ENCODE data around the gene XXYLT1. TPM values are rescaled to one million over a fixed set of nuclear protein-coding genes. Genes with fewer than 3 reads are reported as not detected.

The XXYLT1 gene
- total and polyA plus RNA-seq, 9 of the 15 experiments (the other 6 are each of a cell fraction or from before 2014, with no cell fraction given), result 1.9 to 18.9 (median 15.0) TPM

DNA sequence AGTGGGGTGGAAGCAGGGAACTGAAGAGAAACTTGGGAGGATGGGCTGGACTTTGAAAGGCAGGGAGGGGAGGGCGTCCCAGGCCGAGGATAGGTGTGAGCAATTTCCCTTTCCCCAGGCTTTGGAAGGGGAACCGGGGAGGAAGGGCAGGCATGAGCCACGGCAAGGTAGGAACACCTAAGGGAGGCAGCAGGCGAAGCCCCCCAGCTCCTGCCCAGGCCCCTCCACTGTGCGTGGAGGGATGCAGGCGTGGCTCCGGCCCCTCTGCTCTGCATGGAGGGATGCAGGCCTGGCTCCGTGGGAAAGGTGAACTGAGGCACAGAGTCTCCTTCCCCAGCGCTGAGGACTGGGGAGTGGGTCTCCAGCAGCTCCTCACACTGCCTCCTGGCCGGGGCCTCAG is 236.4 kb downstream of the XXYLT1 start:
- no peaks in the 10 kb centered on the region for H4K20me1 ChIP-seq (replicated peaks; ENCODE audit: control insufficient read depth, insufficient read depth, low read length)
- peaks cover 0 to 16% of the 10 kb centered on the region in 2 experiments; a peak in 2 of 5 replicates for H3K4me1 ChIP-seq (replicated peaks in 1 of 2; ENCODE audit: control insufficient read depth in 2 of 2, insufficient read depth in 2 of 2, low read length in 2 of 2)
- TF ChIP-seq ARID1B (IDR thresholded peaks at IDR 0.05) (no peak), CBFA2T3 (IDR thresholded peaks at IDR 0.05) (no peak), TRIM24 (IDR thresholded peaks at IDR 0.05) (no peak), MAZ (CRISPR knock-in tag; conservative IDR thresholded peaks at IDR 0.05 in 1 of 2, IDR thresholded peaks at IDR 0.05 in 1 of 2) (no peak), L3MBTL2 (IDR thresholded peaks at IDR 0.05) (no peak), GATAD2A (IDR thresholded peaks at IDR 0.05) (no peak), HDAC6 (IDR thresholded peaks at IDR 0.05; ENCODE audit: low read depth, low read length) (no peak), SETDB1 (IDR thresholded peaks at IDR 0.05; ENCODE audit: low read length) (no peak), NUFIP1 (IDR thresholded peaks at IDR 0.05; ENCODE audit: partially characterized antibody) (no peak), MYNN (IDR thresholded peaks at IDR 0.05) (no peak), MYNN (CRISPR knock-in tag; IDR thresholded peaks at IDR 0.05) (no peak), JUNB (CRISPR knock-in tag; conservative IDR thresholded peaks at IDR 0.05) (no peak), TCF7L2 (IDR thresholded peaks at IDR 0.05; ENCODE audit: low read depth, low read length) (no peak), SRSF1 (IDR thresholded peaks at IDR 0.05; ENCODE audit: low read depth, low read length) (no peak)
- TF ChIP-seq, protein P1, sequence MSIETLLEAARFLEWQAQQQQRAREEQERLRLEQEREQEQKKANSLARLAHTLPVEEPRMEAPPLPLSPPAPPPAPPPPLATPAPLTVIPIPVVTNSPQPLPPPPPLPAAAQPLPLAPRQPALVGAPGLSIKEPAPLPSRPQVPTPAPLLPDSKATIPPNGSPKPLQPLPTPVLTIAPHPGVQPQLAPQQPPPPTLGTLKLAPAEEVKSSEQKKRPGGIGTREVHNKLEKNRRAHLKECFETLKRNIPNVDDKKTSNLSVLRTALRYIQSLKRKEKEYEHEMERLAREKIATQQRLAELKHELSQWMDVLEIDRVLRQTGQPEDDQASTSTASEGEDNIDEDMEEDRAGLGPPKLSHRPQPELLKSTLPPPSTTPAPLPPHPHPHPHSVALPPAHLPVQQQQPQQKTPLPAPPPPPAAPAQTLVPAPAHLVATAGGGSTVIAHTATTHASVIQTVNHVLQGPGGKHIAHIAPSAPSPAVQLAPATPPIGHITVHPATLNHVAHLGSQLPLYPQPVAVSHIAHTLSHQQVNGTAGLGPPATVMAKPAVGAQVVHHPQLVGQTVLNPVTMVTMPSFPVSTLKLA (conservative IDR thresholded peaks at IDR 0.05), result no peak
- TF ChIP-seq, protein P2, sequence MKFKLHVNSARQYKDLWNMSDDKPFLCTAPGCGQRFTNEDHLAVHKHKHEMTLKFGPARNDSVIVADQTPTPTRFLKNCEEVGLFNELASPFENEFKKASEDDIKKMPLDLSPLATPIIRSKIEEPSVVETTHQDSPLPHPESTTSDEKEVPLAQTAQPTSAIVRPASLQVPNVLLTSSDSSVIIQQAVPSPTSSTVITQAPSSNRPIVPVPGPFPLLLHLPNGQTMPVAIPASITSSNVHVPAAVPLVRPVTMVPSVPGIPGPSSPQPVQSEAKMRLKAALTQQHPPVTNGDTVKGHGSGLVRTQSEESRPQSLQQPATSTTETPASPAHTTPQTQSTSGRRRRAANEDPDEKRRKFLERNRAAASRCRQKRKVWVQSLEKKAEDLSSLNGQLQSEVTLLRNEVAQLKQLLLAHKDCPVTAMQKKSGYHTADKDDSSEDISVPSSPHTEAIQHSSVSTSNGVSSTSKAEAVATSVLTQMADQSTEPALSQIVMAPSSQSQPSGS (CRISPR knock-in tag; IDR thresholded peaks at IDR 0.05), result no peak
- H3K79me2 ChIP-seq (ENCODE audit: control insufficient read depth, insufficient read depth, low read length), result no peaks in the 10 kb centered on the region
- ATAC-seq (no peak), DNase-seq (ENCODE audit: extremely low read depth in 1 of 4, low spot score in 3 of 4) (no peak), FAIRE-seq (no peak)
- H3K4me3 ChIP-seq, result no peak overlapping the region
- ChIA-PET CTCF (ENCODE audit: low intra/inter-chr PET ratio) (interaction anchor here (0.9 kb wide), 1 partner anchor 226 kb away, joined by 4 read pairs; no protein-coding TSS in a partner anchor), POLR2A (interaction anchor here (0.6 to 1.5 kb wide), 2 partner anchors 16 to 449 kb away, joined by 3 read pairs; no protein-coding TSS in a partner anchor)
- H2AFZ ChIP-seq (ENCODE audit: low read depth, low read length), result no peak overlapping the region
- in situ Hi-C loops (cut with MboI) (no loop called here), intact Hi-C loops (cut with micrococcal nuclease) (no loop called here)
- BruUV-seq (replicated peaks), result no TSS peak
- peaks cover 57 to 83% of the 10 kb centered on the region in 2 experiments for H3K27me3 ChIP-seq (ENCODE audit: control insufficient read depth in 2 of 2, insufficient read depth in 2 of 2, low read length in 2 of 2)
- no peak overlapping the region for H3K4me2 ChIP-seq (ENCODE audit: insufficient read depth, low read length)
- no peak overlapping the region for H3K9ac ChIP-seq (ENCODE audit: insufficient read depth in 1 of 2, low read depth in 2 of 2, low read length in 2 of 2)
- H3K36me3 ChIP-seq (ENCODE audit: control insufficient read depth, insufficient read depth, low read length), result no peaks in the 10 kb centered on the region
- no peak overlapping the region for H3K27ac ChIP-seq (ENCODE audit: extremely low read depth, low read depth, low read length)
- H3K9me3 ChIP-seq (replicated peaks; ENCODE audit: control insufficient read depth, insufficient read depth, low read depth, low read length), result no peaks in the 10 kb centered on the region
- no peaks in the 10 kb centered on the region for H3K9me1 ChIP-seq (ENCODE audit: control insufficient read depth, insufficient read depth, low read length)
- 4% methylated on average over 6 of the region's 11 CpGs for WGBS (ENCODE audit: insufficient coverage, low coverage, missing lambda C conversion rate)

All from K562 (cell line).